Cardiac septum (tissue), 1 donor: ENCODE results near the gene OXA1L. TPM values are rescaled to one million over a fixed set of nuclear protein-coding genes. Genes with fewer than 3 reads are reported as not detected.
"Not testable (repeated sequence)": the region's sequence is repeated elsewhere in the genome, so short reads cannot be mapped to it uniquely, and the experiment has no call there.

ENCODE experiments used
- DNase-seq: peaks from one replicate; pipeline ENCODE4 v3.0.0-alpha.2; 2020; ENCODE audit warnings: low spot score
- intact Hi-C: fragments of 100-400 bp; cut with DNase I; formaldehyde crosslinking; loops from one replicate; pipeline ENCODE4 v1.14.0; 2022
- total RNA-seq: library from RNA; stranded (reverse); fragmentation: NEBNext Ultra II Directional; extraction: Animal tissue kit (Norgen Biotek cat#: 25700); gene quantifications from one replicate; pipeline ENCODE4 v1.2.1, GENCODE V29; 2021
- donor health status: DM: no; HTN: no; CAD: no.

Gene OXA1L
- total RNA-seq, 1 donor from 2014 or later, result 111 TPM

GRCh38 chr14:22794551-22794951 is 28.1 kb downstream of the OXA1L start:
- intact Hi-C loops, result no loop called here

GRCh38 chr14:22796087-22796707 is 29.7 kb downstream of the OXA1L start:
- intact Hi-C loops, result no loop called here

More at GRCh38 chr14:22794551-22794951, 28.1 kb downstream of the OXA1L start:
- DNase-seq, result no peak

GRCh38 chr14:22797017-22797917 is 30.8 kb downstream of the OXA1L start:
- DNase-seq, result no peak
- intact Hi-C loops, result no loop called here

More at GRCh38 chr14:22796087-22796707, 29.7 kb downstream of the OXA1L start:
- no peak for DNase-seq

- intact Hi-C loops, result no loop called here
- DNase-seq, result no peak
Observed at GRCh38 chr14:22798528-22798927, 32.0 kb downstream of the OXA1L start.

GRCh38 chr14:22800346-22800745 is 33.9 kb downstream of the OXA1L start:
- DNase-seq, result no peak
- intact Hi-C loops, result no loop called here

GRCh38 chr14:22801716-22802115 is 35.2 kb downstream of the OXA1L start:
- DNase-seq, result no peak
- intact Hi-C loops, result no loop called here

- intact Hi-C loops, result no loop called here
- DNase-seq, result no peak
Observed at GRCh38 chr14:22802860-22803686, 36.6 kb downstream of the OXA1L start.

- no peak for DNase-seq
- intact Hi-C loops, result no loop called here
Observed at GRCh38 chr14:22803687-22803974, 37.1 kb downstream of the OXA1L start.

GRCh38 chr14:22805235-22805634 is 38.7 kb downstream of the OXA1L start:
- intact Hi-C loops, result not testable (repeated sequence)

GRCh38 chr14:22807432-22808087 is 41.1 kb downstream of the OXA1L start:
- intact Hi-C loops, result no loop called here
- no peak for DNase-seq

More at GRCh38 chr14:22805235-22805634, 38.7 kb downstream of the OXA1L start:
- not testable (repeated sequence) for DNase-seq

- no peak for DNase-seq
- intact Hi-C loops, result no loop called here
Observed at GRCh38 chr14:22808388-22809209, 42.1 kb downstream of the OXA1L start.

- intact Hi-C loops, result no loop called here
- DNase-seq, result no peak
Observed at GRCh38 chr14:22811722-22812121, 45.2 kb downstream of the OXA1L start.

GRCh38 chr14:22812744-22813143 is 46.3 kb downstream of the OXA1L start:
- no peak for DNase-seq
- intact Hi-C loops, result no loop called here

- intact Hi-C loops, result no loop called here
- no peak for DNase-seq
Observed at GRCh38 chr14:22813145-22813544, 46.7 kb downstream of the OXA1L start.

- intact Hi-C loops, result no loop called here
- no peak for DNase-seq
Observed at GRCh38 chr14:22814373-22814772, 47.9 kb downstream of the OXA1L start.

- DNase-seq, result no peak
- intact Hi-C loops, result loop anchor here (5.0 kb wide), 2 partner anchors 48 to 158 kb away; partner anchors contain the start of gene OXA1L
Observed at GRCh38 chr14:22814941-22815713, 48.6 kb downstream of the OXA1L start, which contains the start of gene SLC7A7. SLC7A7 (minus strand) TSS chr14:22815435; CDS start chr14:22813398, 2,037 bp downstream.

- DNase-seq, result no peak
Observed at GRCh38 chr14:22819151-22819988, 52.9 kb downstream of the OXA1L start.

More at GRCh38 chr14:22819151-22819988, 52.9 kb downstream of the OXA1L start:
- intact Hi-C loops, result loop anchor here (5.0 kb wide), 2 partner anchors 52 to 162 kb away; partner anchors contain the start of gene OXA1L
